Prostate gland (tissue), 2 donors: ENCODE results near the gene SPNS2.

Experiments used
- CTCF ChIP-seq, 4 experiments: fragments of 200-600 bp in 2 of 4; fragments of 450-650 bp in 2 of 4; sonication (generic) in 2 of 4; IDR thresholded peaks; 1 replicate in 3 of 4; 2 replicates in 1 of 4; pipeline ENCODE4 v1.5.1; 2016 to 2019; ENCODE audit warnings: antibody characterized with exemption in 4 of 4, mild to moderate bottlenecking in 2 of 4, moderate library complexity in 2 of 4
- POLR2A ChIP-seq: fragments of 450-650 bp; IDR thresholded peaks from one replicate; pipeline ENCODE4 v1.6.1; 2016; ENCODE audit warnings: antibody characterized with exemption, mild to moderate bottlenecking

- TF ChIP-seq CTCF (IDR thresholded peaks at IDR 0.05) (no peak), POLR2A (no peak)
Observed at GRCh38 chr17:4492721-4493561, 5.7 kb upstream of the SPNS2 start.
